GM12801 (cell line): ENCODE data around the gene NFYC.

Experiments
- TF ChIP-seq, protein P1 (sequence below): IDR thresholded peaks from one replicate; pipeline ENCODE4 v1.5.1; 2011; ENCODE audit warnings: control low read depth; ENCODE audit not compliant: insufficient read length; ENCODE audit errors: extremely low read depth

Gene NFYC

DNA sequence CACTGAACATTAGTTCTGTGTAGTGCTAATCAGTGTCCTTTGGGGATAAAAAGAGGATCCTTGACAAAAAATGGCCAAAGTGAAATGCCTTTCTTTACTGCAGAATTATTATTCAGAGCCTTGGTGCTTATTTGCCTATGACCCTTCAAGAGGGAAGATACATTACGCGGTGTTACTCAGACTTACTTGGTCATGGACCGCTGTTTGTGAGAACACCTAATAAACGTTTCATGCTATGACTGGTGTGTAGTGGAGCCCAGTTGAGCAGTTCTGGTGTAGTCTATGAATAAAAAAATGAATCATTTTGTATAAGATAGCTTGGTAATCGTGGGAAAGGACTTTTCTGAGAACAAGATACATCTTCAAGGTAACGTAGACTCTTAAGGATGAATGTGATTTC is 8.3 kb downstream of the NFYC start:
- TF ChIP-seq, protein P1, sequence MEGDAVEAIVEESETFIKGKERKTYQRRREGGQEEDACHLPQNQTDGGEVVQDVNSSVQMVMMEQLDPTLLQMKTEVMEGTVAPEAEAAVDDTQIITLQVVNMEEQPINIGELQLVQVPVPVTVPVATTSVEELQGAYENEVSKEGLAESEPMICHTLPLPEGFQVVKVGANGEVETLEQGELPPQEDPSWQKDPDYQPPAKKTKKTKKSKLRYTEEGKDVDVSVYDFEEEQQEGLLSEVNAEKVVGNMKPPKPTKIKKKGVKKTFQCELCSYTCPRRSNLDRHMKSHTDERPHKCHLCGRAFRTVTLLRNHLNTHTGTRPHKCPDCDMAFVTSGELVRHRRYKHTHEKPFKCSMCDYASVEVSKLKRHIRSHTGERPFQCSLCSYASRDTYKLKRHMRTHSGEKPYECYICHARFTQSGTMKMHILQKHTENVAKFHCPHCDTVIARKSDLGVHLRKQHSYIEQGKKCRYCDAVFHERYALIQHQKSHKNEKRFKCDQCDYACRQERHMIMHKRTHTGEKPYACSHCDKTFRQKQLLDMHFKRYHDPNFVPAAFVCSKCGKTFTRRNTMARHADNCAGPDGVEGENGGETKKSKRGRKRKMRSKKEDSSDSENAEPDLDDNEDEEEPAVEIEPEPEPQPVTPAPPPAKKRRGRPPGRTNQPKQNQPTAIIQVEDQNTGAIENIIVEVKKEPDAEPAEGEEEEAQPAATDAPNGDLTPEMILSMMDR = no peak

DNA sequence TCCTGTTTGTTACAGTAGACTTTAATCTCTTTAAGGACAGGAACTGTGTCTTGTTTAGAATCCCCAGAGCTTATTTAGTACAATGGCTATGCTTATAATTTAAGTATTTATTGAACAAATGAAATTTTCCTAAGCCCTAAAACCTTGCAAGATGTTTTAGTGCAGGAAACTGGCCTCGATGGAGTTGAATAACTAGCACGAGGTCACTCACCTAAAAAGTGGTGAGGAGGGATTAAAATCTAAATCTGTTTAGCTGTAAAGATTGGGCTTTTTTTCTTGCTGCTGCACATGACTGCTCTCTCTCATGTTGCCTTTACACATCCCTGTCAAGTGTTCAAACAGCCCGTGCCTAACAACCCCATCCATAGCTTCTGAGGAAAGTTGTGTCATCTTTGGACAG is 10.2 kb downstream of the NFYC start:
- TF ChIP-seq, protein P1 = no peak

DNA sequence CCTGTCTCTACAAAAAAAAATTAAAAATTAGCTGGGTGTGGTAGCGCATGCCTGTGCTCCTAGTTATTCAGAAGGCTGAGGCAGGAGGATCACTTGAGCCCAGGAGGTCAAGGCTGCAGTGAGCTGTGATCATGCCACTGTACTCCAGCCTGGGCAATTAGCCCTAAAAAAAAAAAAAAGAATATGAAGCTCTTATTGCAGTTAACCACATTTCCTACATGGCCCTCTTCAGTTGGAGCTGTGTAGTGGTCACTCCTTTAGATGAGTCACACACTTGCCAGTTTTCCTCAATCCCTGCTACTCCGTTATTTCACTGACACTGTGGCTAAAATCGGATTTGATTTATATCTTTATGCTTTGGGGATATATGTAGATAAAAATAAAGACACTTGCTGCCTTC is 11.8 kb downstream of the NFYC start:
- TF ChIP-seq, protein P1 = no peak

GRCh38 chr1:40704817-40705733 is 13.6 kb downstream of the NFYC start:
- TF ChIP-seq, protein P1 = no peak

DNA sequence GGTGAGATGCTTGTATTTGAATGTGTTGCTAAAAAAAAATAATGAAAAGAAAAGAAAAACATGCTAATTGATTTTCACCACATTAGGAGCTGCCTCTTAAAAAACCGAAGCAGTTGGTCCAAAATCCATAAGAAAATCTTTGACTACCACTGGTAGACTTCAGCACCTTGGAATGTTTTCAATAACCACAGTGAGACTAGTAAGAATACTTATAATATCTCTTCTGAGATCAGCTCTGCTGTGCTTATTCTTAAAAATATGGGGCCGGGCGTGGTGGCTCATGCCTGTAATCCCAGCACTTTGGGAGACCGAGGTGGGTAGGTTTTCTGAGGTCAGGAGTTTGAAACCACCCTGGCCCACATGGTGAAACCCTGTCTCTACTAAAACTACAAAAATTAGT is 15.1 kb downstream of the NFYC start:
- TF ChIP-seq, protein P1 = no peak

GRCh38 chr1:40708750-40709099 is 17.2 kb downstream of the NFYC start:
- TF ChIP-seq, protein P1 = no peak

DNA sequence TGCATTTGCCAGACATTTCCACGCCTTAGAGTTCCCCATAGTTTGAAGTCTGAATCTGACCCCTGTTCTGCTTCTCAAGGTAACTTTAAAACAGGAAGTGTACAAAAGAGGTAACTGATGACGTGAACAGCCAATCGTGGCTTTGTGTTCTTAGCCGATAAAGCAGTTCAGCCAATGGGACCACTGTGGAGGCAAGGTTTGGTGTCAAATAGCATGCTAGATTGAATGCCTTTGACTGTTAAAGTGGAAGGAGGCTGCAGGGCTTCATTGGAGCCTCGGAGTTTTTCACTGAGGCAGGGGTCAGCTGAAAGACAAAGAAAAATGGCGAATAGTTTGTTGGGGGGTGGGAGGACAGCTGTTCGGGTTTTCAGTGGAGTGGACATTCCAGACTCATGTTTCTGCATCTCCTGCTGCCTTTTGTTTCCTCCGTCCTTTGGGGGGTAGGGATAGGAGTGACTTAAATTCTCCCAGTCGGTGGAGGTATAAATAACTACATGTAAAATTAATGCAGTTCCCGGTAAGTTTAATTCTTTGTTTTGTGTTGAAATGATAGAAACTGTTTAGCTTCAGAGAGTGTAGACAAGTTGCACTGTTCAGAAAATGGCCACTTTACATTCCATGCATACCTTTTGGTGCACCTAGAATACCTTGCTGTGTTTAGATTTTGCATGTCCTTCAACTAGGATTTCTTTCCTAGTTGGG is 17.7 kb downstream of the NFYC start:
- TF ChIP-seq, protein P1 = no peak
